CD4-positive, CD25-positive, alpha-beta regulatory T cell (primary cell): ENCODE measurements around the gene CXCR6. TPM values are rescaled to one million over a fixed set of nuclear protein-coding genes. Genes with fewer than 3 reads are reported as not detected.

Experiments used
- ATAC-seq, 2 donors: fragments of 150-1000 bp; cut with Tn5 transposase; one replicate each; pipeline ENCODE4 v1.10.0; 2021; ENCODE audit warnings: low read depth in 2 of 2, moderate number of reproducible peaks in 2 of 2, moderate library complexity in 1 of 2
- DNase-seq, 3 donors: peaks; one replicate each; pipeline versions ENCODE4 v3.0.0 to v3.0.0-alpha.2; 2012 to 2022; ENCODE audit warnings: mixed read lengths in 1 of 3
- H3K27ac ChIP-seq: one replicate; pipeline ENCODE4 v1.7.0; 2013; ENCODE audit warnings: mild to moderate bottlenecking, low read length; ENCODE audit not compliant: insufficient read depth, poor library complexity, severe bottlenecking
- H3K27me3 ChIP-seq: one replicate; pipeline ENCODE4 v1.7.0; 2013; ENCODE audit warnings: low read length; ENCODE audit not compliant: control insufficient read depth, insufficient read depth
- H3K36me3 ChIP-seq: one replicate; pipeline ENCODE4 v1.7.0; 2013; ENCODE audit warnings: mild to moderate bottlenecking, low read length, moderate library complexity; ENCODE audit not compliant: control insufficient read depth, insufficient read depth
- H3K4me1 ChIP-seq: 2 replicates; pipeline ENCODE4 v1.7.0; 2013; ENCODE audit warnings: mild to moderate bottlenecking, low read length; ENCODE audit not compliant: insufficient read depth, control insufficient read depth, poor library complexity, severe bottlenecking
- H3K4me3 ChIP-seq: one replicate; pipeline ENCODE4 v1.7.0; 2013; ENCODE audit warnings: low read depth, mild to moderate bottlenecking, low read length, moderate library complexity
- H3K9me3 ChIP-seq, 2 experiments: 1 replicate in 1 of 2; 2 replicates in 1 of 2; pipeline ENCODE4 v1.7.0; 2013; ENCODE audit warnings: low read length in 2 of 2, mild to moderate bottlenecking in 1 of 2, moderate library complexity in 1 of 2; ENCODE audit not compliant: control insufficient read depth in 2 of 2
- H3K27ac Mint-ChIP-seq, 3 donors: one replicate each; pipeline ENCODE4 v1.8.0; 2020 to 2022; ENCODE audit warnings: mild to moderate bottlenecking in 3 of 3, mixed read lengths in 3 of 3, moderate library complexity in 2 of 3
- H3K27me3 Mint-ChIP-seq: one replicate; pipeline ENCODE4 v1.8.0; 2022; ENCODE audit warnings: mild to moderate bottlenecking, mixed read lengths
- H3K36me3 Mint-ChIP-seq: one replicate; pipeline ENCODE4 v1.8.0; 2020; ENCODE audit warnings: mixed read lengths
- H3K4me1 Mint-ChIP-seq, 4 donors: one replicate each; pipeline ENCODE4 v1.8.0; 2020 to 2022; ENCODE audit warnings: mixed read lengths in 4 of 4, mild to moderate bottlenecking in 1 of 4
- H3K4me3 Mint-ChIP-seq, 4 donors: one replicate each; pipeline ENCODE4 v1.8.0; 2020 to 2022; ENCODE audit warnings: mild to moderate bottlenecking in 4 of 4, mixed read lengths in 4 of 4, moderate library complexity in 3 of 4
- H3K9me3 Mint-ChIP-seq, 7 donors: one replicate each; pipeline ENCODE4 v1.8.0; 2020 to 2022; ENCODE audit warnings: mixed read lengths in 7 of 7, mild to moderate bottlenecking in 3 of 7, moderate library complexity in 2 of 7
- polyA plus RNA-seq, 4 donors: library from polyadenylated mRNA; unstranded; fragments of 300-500 nt; fragmentation: Illumina TruSeq; gene quantifications; one replicate each; pipeline ENCODE4 v1.2.3, GENCODE V29; 2021
- total RNA-seq: library from RNA; stranded (reverse); gene quantifications from one replicate; pipeline ENCODE4 v1.2.3, GENCODE V29; 2022

Gene CXCR6
- total and polyA plus RNA-seq, 5 donors from 2014 or later: 23.7 to 40.3 (median 25.5) TPM

DNA sequence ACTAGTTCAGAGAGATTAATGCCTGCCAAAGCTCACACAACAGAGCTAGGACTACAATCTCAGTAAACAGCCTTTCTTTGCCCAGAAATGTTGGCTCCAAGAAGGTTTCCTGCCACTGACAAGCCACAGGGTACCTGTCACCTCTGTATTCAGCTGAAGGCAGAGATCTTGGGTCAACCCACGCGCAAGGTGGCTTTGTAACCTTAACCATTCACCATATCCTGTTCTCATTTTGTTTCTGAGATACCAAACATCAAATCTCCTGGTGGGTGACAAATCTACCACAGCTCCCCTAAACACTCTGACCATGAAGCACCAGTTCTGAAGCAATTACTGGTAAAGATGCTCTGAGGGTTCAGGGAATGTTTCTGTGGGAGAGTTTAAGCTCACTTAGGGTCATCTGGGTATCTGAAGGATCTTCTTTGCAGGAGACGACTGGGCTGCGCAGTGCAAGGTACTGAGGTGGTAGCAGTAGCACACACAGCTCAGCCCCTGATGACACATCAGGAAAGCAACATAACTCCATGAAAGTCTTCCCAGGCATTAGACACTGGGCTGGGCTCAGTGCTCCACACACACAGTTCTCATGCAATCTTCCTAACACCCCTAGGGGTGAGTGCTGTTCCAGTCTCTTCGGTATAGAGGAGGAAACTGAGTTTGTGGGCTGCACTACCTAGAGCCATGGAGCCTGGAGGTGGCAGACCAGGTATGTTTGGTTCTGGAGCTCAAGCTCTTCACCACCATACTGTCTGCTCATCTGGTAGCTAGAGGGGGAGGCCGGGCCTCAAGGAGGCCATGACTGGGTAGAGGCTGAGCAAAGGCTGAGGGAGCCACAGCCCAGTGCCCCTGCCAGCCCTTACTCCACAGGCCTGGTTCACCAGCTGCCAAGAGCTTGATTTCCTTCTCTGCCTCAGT is 7.7 kb downstream of the CXCR6 start:
- Mint-ChIP-seq H3K4me1 (peaks cover 12 to 69% (median 39%) of the 10 kb centered on the region in 4 donors), H3K27me3 (no peaks in the 10 kb centered on the region), H3K9me3 (no peaks in the 10 kb centered on the region), H3K4me3 (peak overlapping the region; percentile 15 to 83 (median 36)), H3K27ac (peak overlapping the region; percentile 74 to 89 (median 79)), H3K36me3 (peaks cover 79% of the 10 kb centered on the region)
- H3K9me3 ChIP-seq: no peaks in the 10 kb centered on the region
- peak; percentile 79 to 87 for ATAC-seq
- peak in 2 of 3 donors; percentile 47 to 79 for DNase-seq
- peaks cover 93% of the 10 kb centered on the region for H3K36me3 ChIP-seq
- H3K27ac ChIP-seq: peak overlapping the region; percentile 68
- H3K27me3 ChIP-seq: no peaks in the 10 kb centered on the region
- peaks cover 47% of the 10 kb centered on the region for H3K4me1 ChIP-seq
- H3K4me3 ChIP-seq: peak overlapping the region; percentile 15

- Histone ChIP-seq H3K27ac (no peak overlapping the region), H3K4me1 (peaks cover 40% of the 10 kb centered on the region), H3K27me3 (no peaks in the 10 kb centered on the region), H3K9me3 (no peaks in the 10 kb centered on the region), H3K36me3 (peaks cover 92% of the 10 kb centered on the region), H3K4me3 (no peak overlapping the region)
- peaks cover 6 to 62% (median 35%) of the 10 kb centered on the region in 4 donors for H3K4me1 Mint-ChIP-seq
- no peaks in the 10 kb centered on the region for H3K27me3 Mint-ChIP-seq
- H3K36me3 Mint-ChIP-seq: peaks cover 80% of the 10 kb centered on the region
- H3K9me3 Mint-ChIP-seq: no peaks in the 10 kb centered on the region
- peak overlapping the region in 2 of 3 donors; percentile 38 to 89 for H3K27ac Mint-ChIP-seq
- ATAC-seq (no peak), DNase-seq (no peak)
- peak overlapping the region in 1 of 4 donors; percentile 83 for H3K4me3 Mint-ChIP-seq
These were observed 8.7 kb downstream of the CXCR6 start for GRCh38 chr3:45951946-45952345.

DNA sequence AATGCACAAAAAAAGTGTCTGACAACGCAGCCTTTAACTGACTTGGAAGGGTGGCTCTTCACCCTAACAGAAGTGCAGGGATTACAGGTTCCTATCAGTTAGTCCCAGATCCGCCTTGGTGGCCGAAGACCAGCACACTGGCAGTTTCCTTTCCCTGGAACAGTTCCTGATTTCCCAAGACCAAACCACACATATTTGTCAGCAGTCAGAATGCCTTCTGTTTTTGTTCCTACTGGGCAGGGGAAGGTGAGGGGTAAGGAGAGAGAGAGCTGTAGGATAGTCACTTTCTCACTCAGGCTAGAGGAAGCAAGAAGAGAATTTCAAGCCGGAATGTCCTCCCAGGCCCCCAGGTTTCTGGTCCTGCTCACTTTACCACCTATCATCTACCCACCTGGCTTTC is 9.2 kb downstream of the CXCR6 start:
- Histone ChIP-seq H3K27ac (no peak overlapping the region), H3K36me3 (peaks cover 92% of the 10 kb centered on the region), H3K9me3 (no peaks in the 10 kb centered on the region), H3K4me1 (peaks cover 40% of the 10 kb centered on the region), H3K27me3 (no peaks in the 10 kb centered on the region), H3K4me3 (no peak overlapping the region)
- DNase-seq: no peak
- no peaks in the 10 kb centered on the region for H3K9me3 Mint-ChIP-seq
- no peaks in the 10 kb centered on the region for H3K27me3 Mint-ChIP-seq
- peak overlapping the region in 2 of 3 donors; percentile 51 to 89 for H3K27ac Mint-ChIP-seq
- peaks cover 5 to 60% (median 34%) of the 10 kb centered on the region in 4 donors for H3K4me1 Mint-ChIP-seq
- no peak for ATAC-seq
- H3K4me3 Mint-ChIP-seq: peak overlapping the region in 1 of 4 donors; percentile 83
- peaks cover 80% of the 10 kb centered on the region for H3K36me3 Mint-ChIP-seq

DNA sequence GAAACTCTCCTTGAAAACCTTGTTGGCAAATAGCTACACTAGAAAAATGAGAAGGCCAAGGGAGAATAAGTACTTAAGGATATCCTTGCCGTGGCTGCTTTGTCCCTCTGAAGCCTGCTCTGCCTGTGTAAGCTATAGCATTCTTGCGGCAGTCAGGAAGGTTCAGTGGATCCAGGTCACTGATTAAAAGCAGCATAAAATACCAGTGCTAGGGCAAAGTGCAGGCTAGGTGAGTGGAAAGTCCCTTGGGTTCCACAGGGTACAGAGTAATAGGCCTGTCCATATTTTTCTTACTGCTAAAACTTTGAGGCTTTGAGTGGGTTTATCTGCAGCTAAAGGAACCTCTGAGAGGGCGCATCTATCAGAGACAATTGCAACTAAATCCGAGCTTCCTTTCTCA is 10.3 kb downstream of the CXCR6 start:
- Histone ChIP-seq H3K27ac (peak overlapping the region; percentile 28), H3K4me3 (no peak overlapping the region), H3K36me3 (peaks cover 92% of the 10 kb centered on the region), H3K9me3 (no peaks in the 10 kb centered on the region), H3K27me3 (no peaks in the 10 kb centered on the region), H3K4me1 (peaks cover 41% of the 10 kb centered on the region)
- DNase-seq: no peak
- Mint-ChIP-seq H3K27me3 (no peaks in the 10 kb centered on the region), H3K9me3 (no peaks in the 10 kb centered on the region), H3K4me1 (peaks cover 5 to 51% (median 30%) of the 10 kb centered on the region in 4 donors), H3K4me3 (no peak overlapping the region), H3K27ac (peak overlapping the region in 1 of 3 donors; percentile 85), H3K36me3 (peaks cover 79% of the 10 kb centered on the region)
- ATAC-seq: no peak

GRCh38 chr3:45954306-45954705 is 11.0 kb downstream of the CXCR6 start:
- peaks cover 5 to 43% (median 31%) of the 10 kb centered on the region in 4 donors for H3K4me1 Mint-ChIP-seq
- Histone ChIP-seq H3K27me3 (no peaks in the 10 kb centered on the region), H3K4me3 (no peak overlapping the region), H3K36me3 (peaks cover 92% of the 10 kb centered on the region), H3K4me1 (peaks cover 33% of the 10 kb centered on the region), H3K27ac (no peak overlapping the region), H3K9me3 (no peaks in the 10 kb centered on the region)
- no peak overlapping the region for H3K4me3 Mint-ChIP-seq
- ATAC-seq: no peak
- no peaks in the 10 kb centered on the region for H3K9me3 Mint-ChIP-seq
- H3K36me3 Mint-ChIP-seq: peaks cover 78% of the 10 kb centered on the region
- H3K27me3 Mint-ChIP-seq: no peaks in the 10 kb centered on the region
- peak overlapping the region in 1 of 3 donors; percentile 79 for H3K27ac Mint-ChIP-seq
- DNase-seq: no peak

GRCh38 chr3:45955017-45955647 is 11.9 kb downstream of the CXCR6 start:
- Mint-ChIP-seq H3K27ac (no peak overlapping the region), H3K9me3 (no peaks in the 10 kb centered on the region), H3K36me3 (peaks cover 81% of the 10 kb centered on the region), H3K4me3 (no peak overlapping the region), H3K27me3 (no peaks in the 10 kb centered on the region), H3K4me1 (peaks cover 5 to 35% (median 24%) of the 10 kb centered on the region in 4 donors)
- Histone ChIP-seq H3K9me3 (no peaks in the 10 kb centered on the region), H3K4me3 (no peak overlapping the region), H3K36me3 (peaks cover 95% of the 10 kb centered on the region), H3K27ac (no peak overlapping the region), H3K27me3 (no peaks in the 10 kb centered on the region), H3K4me1 (peaks cover 25% of the 10 kb centered on the region)
- ATAC-seq: no peak
- DNase-seq: no peak

DNA sequence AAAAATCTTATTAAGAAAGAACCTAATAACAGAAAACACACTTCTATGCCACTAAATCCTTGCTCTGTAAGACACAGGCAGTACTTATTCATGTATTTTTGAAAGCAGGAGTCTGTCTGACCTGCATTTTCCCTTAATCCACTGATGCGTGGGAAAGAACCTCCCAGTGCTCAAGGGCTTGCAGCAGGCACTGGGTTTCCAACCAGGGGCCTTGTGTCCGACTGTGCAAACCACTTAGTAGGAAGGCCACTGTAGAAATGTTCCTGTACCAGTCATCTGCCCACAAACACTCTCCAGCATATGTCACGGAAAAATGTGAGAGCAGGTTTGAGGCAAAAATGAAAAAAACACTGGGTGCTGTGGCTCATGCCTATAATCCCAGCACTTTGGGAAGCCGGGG is 12.4 kb downstream of the CXCR6 start:
- Histone ChIP-seq H3K36me3 (peaks cover 96% of the 10 kb centered on the region), H3K27ac (no peak overlapping the region), H3K27me3 (no peaks in the 10 kb centered on the region), H3K4me3 (no peak overlapping the region), H3K9me3 (no peaks in the 10 kb centered on the region), H3K4me1 (peaks cover 19% of the 10 kb centered on the region)
- no peak overlapping the region for H3K4me3 Mint-ChIP-seq
- H3K36me3 Mint-ChIP-seq: peaks cover 85% of the 10 kb centered on the region
- no peaks in the 10 kb centered on the region for H3K9me3 Mint-ChIP-seq
- peaks cover 3 to 31% (median 20%) of the 10 kb centered on the region in 4 donors for H3K4me1 Mint-ChIP-seq
- no peak overlapping the region for H3K27ac Mint-ChIP-seq
- DNase-seq (no peak), ATAC-seq (no peak)
- H3K27me3 Mint-ChIP-seq: no peaks in the 10 kb centered on the region
